GM13976 (cell line): ENCODE results near the gene ADPRS.

Experiments used
- DNase-seq: peaks from one replicate; pipeline ENCODE4 v3.0.0; 2012; ENCODE audit warnings: low spot score
- CTCF ChIP-seq: IDR thresholded peaks from 2 replicates; pipeline ENCODE4 v1.5.1; 2012; ENCODE audit warnings: borderline replicate concordance, mild to moderate bottlenecking; ENCODE audit not compliant: insufficient read depth; ENCODE audit errors: extremely low read depth, missing control alignments, control extremely low read depth
- in situ Hi-C: fragments of 300-500 bp; cut with MboI; formaldehyde crosslinking; loops from one replicate; pipeline ENCODE4 v1.12.0; 2022; ENCODE audit warnings: low sequenced_read_pairs, mixed read lengths, inconsistent platforms; ENCODE audit not compliant: unreplicated experiment

The ADPRS gene

DNA sequence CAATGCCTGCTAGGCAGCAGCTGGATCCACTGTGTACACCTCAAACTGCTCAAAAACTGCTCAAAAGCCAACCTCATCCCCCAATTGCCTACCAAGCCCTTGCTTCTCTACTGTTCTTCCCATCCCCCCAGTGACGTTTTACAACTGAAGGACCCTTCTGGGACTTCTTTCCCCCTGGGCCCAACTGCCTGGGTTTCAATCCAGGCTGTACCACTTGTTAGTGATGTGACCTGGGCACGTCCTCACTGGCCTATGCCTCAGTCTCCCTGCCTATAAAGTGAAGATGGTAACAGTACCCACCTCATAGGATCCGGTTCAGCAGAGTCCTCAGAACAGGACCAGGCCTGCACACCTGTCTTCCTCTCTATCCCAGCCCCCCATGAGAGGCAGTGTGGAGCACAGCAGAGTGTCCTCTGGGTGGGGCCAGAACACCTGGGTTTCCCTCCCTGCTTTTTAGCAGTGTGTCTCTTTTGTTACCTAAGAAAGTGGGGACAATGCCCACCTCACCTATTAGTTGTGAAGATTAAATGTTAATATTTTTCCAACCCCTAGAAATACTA is 6.7 kb upstream of the ADPRS start:
- TF ChIP-seq CTCF: no peak
- in situ Hi-C loops: no loop called here
- DNase-seq: no peak

DNA sequence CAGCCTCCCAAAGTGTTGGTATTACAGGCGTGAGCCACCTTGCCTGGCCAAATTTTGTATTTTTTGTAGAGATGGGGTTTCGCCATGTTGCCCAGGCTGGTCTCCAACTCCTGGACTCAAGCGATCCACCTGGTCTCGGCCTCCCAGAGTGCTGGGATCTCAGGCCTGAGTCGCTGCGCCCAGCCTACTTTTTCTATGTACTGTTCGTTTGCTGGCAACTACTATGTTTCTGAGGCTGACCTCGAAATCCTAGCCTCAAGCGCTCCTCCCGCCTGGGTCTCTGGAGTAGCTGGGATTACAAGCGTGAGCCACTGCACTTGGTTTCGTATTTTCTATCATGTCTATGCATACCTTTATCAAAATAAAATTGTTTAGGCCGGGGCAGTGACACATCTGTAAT is 5.5 kb upstream of the ADPRS start:
- no peak for TF ChIP-seq CTCF
- in situ Hi-C loops: no loop called here
- DNase-seq: no peak

- no peak for TF ChIP-seq CTCF
- peak; percentile 71 for DNase-seq
- in situ Hi-C loops: no loop called here
Observed at GRCh38 chr1:36083635-36084496, 4.8 kb upstream of the ADPRS start, which contains the start of gene TEKT2. TSS of gene TEKT2 (plus strand) at chr1:36084094. CDS start at chr1:36084922, 828 bp downstream.

GRCh38 chr1:36084497-36085115 is 4.1 kb upstream of the ADPRS start:
- no peak for DNase-seq
- no peak for TF ChIP-seq CTCF
- in situ Hi-C loops: no loop called here

GRCh38 chr1:36085126-36085525 is 3.6 kb upstream of the ADPRS start:
- no peak for DNase-seq
- no peak for TF ChIP-seq CTCF
- in situ Hi-C loops: no loop called here

GRCh38 chr1:36085686-36086526 is 2.8 kb upstream of the ADPRS start:
- no peak for TF ChIP-seq CTCF
- DNase-seq: no peak
- in situ Hi-C loops: no loop called here
